ENCODE measurements around the gene LHFPL4.

Gene LHFPL4

DNA sequence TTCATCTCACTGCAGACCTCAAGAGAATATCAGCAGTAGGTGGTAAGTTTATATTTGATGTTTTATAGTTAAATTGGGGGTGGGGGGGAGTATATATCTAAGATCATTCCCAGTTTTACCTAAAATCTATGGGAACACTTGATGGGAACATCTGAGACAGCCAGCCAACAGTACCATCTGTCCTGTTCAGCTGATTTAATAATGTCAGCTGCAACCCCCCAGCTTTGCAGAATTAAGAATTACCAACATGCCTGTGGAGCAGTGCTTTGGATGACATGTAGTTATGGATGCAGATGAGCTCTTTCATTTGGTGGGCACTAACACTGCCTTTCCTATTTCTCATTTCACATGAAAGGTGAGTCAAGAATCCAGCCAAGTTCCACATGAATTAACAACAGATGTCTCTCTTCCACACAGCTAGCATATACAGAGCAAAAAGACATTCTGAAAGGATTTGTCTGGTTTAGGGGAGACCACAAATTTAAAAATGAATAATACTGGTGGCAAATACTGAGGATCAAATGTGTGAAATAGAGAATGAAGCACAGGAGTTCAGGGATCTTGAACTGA is 80.0 kb downstream of the LHFPL4 start:
- DNase-seq (ENCODE audit: low read depth in 2 of 2) = no peak

DNA sequence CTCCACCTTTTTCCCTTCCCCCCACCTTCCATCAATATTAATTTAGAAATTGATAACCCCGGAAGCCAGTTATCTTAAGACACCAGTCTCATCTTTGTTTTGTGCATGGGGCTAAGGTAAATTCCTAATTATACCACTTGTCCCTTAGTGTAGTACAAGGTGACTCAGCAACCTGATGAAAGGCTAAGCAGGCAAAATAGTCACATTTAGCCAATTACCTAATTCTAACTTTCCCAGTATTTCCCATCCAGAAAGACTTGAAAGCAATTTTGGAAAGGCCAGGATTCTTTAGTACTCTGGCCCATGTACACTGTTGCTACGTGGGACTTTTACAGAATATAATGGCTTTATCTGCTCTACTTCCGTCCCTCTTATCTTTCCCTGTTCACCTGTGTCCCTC is 83.6 kb downstream of the LHFPL4 start:
- DNase-seq (ENCODE audit: low read depth in 2 of 2) = no peak

DNA sequence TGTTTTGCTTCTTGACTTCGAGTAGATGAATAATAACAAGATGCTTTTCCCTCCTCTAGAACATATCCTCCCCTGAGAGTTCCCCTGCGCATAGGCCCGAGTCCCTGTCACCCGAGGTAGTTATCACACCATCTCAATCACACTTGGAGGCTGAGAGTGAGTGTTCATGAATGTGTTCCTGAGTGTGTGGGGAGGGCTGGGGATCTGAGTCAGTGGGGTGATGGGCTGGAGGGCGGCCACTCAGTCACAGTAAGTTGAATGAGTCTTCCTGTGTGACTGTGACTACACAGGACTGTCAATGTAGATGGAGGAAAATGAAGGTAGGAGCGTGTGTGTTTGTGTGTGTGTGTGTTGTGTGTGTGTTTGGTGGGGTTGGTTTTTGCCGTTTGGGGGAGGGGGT is 85.2 kb downstream of the LHFPL4 start:
- no peak for DNase-seq (ENCODE audit: low read depth in 2 of 2)

DNA sequence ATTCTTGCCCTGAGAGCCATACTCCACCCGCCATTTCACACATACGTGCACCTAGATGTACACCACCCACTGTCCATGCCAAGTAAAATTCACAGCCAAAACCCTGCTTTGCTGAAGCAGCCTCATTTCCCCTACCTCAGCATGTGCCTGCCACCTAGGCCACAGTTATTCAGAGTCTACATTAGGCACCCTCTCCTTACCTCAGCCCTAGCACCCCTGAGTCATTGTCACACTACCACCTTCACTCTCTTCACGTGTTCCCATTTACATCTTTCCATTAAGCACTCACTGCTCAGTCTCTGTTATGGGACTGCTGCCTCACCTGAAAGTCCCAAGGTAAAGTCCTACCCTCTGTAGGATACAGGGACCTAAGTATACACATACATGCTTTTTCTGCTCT is 86.2 kb downstream of the LHFPL4 start:
- no peak for DNase-seq (ENCODE audit: low read depth in 2 of 2)

DNA sequence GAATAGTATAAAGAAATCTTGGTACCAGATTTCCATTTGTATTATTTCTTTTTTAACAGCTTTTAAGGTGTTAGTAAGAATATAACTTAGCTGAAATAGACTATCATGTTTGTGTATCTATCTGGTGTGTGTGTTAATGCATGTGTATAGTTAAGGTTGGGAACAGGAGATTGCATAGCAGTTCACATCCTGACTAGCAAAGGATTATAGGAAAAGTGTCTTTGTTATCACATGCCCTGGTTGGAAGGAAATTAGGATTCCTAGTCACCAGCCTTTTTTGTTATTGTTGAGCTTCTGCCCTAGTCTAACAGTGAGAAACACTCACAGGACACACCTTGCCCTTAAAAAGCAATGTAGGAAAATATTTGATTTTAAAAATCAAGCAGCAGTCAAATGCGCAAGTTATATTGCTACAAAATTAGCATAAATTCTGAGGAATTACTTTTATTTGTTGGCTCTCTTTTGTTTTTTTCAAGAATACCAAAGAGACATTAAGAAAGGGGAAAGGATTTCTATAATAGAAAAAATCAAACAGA is 98.0 kb downstream of the LHFPL4 start:
- no peak for DNase-seq (ENCODE audit: low read depth in 2 of 2)

DNA sequence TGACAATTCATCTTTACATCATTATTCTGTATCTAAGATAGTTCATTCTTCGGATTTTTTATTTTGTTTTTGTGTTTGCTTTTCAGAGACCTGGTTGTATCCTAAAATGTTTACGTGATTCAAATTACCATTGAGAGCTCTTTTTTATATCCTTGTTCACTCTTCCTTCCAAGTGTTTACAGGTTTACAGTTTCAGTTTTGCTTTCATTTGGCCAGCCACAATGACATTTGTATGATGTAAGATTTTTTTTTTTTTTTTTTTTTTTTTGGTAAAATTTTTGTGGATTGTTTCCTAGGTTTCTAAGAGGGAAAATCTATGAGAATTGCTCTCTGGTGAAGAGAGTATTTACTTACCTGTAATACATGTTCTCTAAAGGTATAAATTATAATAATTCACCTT is 101.2 kb downstream of the LHFPL4 start:
- DNase-seq (ENCODE audit: low read depth in 2 of 2) = no peak

DNA sequence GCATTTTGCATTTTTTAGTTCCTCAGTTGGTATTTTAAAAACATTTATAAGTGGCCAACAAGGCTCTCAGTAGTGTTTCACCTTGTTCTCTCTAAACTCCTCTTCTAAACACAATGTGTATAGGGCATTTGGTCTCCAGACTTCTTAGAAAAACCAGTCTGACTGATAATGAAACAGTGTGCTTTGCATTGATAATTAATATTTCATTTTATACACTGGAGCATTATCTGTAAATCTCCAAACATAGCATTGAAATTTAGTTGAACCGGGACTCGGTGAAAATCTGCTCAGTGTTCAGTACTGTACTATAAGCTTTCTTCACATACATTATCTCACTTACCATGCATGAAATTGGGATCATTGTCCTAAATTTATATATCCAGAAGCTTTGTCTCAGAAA is 102.6 kb downstream of the LHFPL4 start:
- DNase-seq (ENCODE audit: low read depth in 2 of 2) = no peak

DNA sequence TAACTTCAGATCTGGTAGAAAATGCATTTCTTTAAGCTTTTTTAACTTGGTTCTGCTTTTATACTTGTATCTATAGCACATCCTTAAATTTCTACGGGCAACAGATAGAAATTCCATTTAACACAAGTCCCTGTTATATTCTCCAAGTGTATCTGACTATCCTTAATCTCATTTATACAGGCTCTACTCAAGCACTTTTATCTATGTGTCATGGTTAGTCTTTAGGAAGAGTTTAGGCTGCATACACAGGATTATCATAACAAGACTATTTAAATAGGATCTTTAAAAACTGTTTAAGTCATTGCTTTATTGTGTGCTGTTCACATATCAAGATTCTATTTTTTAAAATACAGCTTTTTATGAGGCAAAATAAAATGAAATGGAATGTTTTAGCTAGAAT is 103.5 kb downstream of the LHFPL4 start:
- no peak for DNase-seq (ENCODE audit: low read depth in 2 of 2)

DNA sequence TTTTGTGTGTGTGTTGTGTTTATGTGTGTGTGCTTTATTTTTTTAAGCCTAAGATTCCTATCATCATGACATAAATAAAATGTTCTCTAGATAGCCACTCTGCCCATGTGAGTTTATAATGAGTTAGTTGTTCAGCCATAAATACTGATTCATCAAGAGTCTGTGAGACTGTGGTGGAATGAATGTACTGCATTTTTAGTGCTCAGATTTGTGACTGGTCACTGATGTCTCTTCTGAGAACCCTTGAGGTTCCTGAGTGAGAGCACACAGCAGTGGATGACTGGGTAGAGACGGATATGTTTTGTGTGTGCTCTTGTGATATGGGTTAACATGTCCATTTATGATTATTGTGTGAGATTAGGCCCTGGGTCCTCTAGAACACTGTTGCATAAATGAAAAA is 105.0 kb downstream of the LHFPL4 start:
- DNase-seq (ENCODE audit: low read depth in 2 of 2) = no peak
